K562 (cell line): ENCODE data around the gene ZC3H11A.
"Not testable (repeated sequence)": the region's sequence is repeated elsewhere in the genome, so short reads cannot be mapped to it uniquely, and the experiment has no call there.

Experiments used
- E2F1 ChIP-seq: sonication (generic); formaldehyde crosslinking; IDR thresholded peaks from 2 replicates; pipeline ENCODE4 v1.8.1; 2023; ENCODE audit warnings: mild to moderate bottlenecking, missing genetic modification reagents, moderate library complexity
- NFE2L1 ChIP-seq: fragments of 450-650 bp; IDR thresholded peaks from 2 replicates; pipeline ENCODE4 v1.6.1; 2016; ENCODE audit warnings: missing genetic modification characterization, low read depth, mild to moderate bottlenecking, missing compliant biosample characterization, moderate library complexity, borderline replicate concordance
- POLR2AphosphoS5 ChIP-seq: IDR thresholded peaks from 2 replicates; pipeline ENCODE4 v1.6.1; 2011; ENCODE audit warnings: mild to moderate bottlenecking, low read depth, low read length, moderate library complexity; ENCODE audit not compliant: control insufficient read depth, insufficient read depth
- SIN3B ChIP-seq: fragments of 450-650 bp; IDR thresholded peaks from 2 replicates; pipeline ENCODE4 v1.6.1; 2017; ENCODE audit warnings: low read depth, mild to moderate bottlenecking, moderate library complexity
- SRSF9 ChIP-seq: fragments of 200-400 bp; formaldehyde crosslinking; IDR thresholded peaks from 2 replicates; pipeline ENCODE4 v1.6.1; 2017; ENCODE audit warnings: low read depth, low read length, borderline replicate concordance

- not testable (repeated sequence) for TF ChIP-seq POLR2AphosphoS5; NFE2L1 (tag); SIN3B; E2F1 (CRISPR knock-in tag); SRSF9
These were observed 1.9 kb upstream of the ZC3H11A start for GRCh38 chr1:203793561-203793960.
